HPDE6-E6E7 (cell line): ENCODE results near the gene JAK1.

Source experiments
- DNase-seq: peaks from one replicate; pipeline ENCODE4 v3.0.0; 2011; ENCODE audit warnings: missing footprints; ENCODE audit errors: extremely low spot score

Gene JAK1

DNA sequence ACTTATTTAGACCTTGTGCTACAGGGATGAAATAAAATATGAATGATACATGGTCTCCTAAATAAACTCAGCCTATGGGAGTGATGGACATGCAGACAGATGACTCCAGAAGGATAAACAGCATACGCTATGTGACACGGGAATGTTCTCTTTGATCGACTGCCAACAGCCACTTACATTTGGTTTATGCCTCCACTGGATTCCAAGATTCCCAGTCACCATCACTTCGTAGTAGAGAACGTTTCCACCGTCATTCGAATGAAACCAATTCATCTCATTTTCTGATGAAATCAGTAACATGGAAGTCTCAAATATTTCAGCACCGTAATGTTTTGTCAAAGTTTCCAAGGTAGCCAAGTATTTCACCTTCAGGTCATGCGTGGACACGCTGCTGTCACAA, 99.7 kb downstream of the JAK1 start:
- DNase-seq, result no peak

DNA sequence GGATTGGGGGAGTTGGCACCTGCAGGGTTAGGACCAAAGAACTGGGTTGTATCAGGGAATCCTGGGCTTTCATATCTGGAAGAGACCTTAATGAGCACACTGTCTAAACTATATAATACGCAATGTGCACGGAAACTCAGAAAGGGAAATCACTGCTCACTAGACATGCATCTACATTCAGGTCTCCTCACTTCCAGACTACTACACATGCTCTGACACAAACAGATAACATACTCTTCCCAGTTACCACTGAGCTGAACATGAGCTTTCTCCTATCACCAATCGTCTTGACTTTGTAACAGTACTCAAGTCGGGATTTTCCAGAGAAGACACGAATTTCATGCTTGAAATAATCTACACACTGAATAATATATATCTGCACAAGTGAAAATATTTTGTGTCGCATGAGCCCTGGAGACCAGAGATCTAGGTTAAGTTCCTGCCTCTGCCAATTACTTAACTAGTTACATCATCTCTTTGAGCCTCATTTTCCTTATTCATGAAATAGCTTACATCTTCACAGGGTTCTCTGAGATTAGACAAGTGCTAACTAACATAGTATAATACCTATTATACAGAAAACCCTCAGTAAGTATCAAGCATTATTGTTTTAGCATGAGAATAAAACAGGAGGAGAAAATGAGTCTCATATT, 101.1 kb downstream of the JAK1 start:
- no peak for DNase-seq

DNA sequence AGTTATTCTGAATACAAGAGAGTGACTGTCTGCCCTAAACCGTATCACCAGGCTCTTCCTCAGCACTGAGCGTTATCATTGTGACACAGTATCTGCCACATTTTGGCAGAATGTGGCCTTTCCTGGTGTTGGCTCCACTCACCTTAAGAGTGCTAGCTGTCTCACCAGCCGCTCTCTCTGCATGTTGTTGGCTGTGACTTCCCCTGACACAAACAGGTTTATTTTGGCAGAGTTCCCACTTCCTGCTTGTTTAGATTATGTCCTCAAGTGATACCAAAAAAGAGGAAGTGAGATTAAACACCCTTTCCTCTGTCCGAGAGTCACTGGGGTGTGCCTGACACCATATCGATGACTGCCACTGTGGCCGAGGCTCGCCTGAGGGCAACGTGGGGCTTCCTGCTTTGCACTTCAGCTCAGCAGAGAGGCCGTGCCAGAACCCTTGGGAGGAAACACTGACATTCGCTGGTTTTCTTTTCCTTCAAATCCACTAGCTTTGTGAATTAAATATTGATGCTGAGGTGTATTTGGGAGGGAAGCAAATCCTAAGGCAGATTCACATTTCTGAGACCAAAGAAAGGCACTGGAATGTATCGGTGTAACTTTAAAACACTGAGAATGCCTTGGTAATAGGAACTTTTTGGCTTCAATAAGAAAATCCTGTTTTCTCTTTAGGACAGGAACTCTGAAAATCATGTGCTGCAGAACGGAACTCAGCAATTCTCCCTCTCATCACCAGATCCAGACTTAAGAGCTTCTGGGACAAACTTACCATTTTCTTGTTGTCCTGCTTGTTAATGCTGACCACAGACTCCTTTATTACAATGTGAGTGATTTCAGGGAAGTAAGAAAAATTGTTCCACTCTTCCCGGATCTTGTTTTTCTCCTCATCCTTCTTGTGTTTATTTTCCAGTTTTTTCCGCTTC, 102.1 kb downstream of the JAK1 start:
- DNase-seq, result peak; percentile 31

DNA sequence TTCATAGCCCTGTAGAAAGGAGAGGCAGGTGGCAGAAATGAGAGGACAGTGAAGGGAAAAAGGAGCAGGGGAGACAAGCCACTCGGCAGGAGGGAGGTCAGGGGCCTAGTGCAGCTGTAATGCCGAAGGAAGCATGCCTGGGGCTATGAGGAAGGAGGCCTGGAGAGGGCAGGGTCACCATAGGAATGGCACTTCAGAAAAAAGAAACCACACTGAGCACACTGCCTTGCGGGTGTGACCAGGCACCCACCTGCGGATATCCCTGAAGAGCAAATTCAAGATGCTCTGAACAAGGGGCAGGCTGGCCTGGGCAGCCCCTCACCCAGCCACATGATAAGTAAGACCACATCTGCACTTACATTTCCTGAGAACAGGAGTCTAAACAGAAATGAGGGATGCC, 104.7 kb downstream of the JAK1 start:
- DNase-seq, result no peak

DNA sequence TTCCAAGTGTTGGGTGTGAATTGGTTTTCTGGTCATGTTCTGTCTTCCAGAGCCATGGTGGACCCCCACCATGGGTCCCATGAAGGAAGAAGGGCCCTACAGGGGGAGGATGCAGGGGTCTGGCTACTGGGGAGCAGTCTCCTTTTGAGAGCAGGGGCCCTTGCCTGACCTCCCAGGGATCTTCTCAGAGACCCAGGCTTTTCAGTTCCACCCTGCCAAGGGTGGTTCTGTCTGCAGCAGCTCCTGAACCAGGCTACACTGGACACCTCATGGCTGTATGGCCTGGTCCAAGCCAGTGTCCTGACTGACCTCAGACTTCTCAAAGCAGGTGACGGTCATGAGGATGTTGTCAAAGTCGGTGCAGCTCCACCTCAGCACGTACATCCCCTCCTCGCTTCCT, 109.0 kb downstream of the JAK1 start:
- no peak for DNase-seq

DNA sequence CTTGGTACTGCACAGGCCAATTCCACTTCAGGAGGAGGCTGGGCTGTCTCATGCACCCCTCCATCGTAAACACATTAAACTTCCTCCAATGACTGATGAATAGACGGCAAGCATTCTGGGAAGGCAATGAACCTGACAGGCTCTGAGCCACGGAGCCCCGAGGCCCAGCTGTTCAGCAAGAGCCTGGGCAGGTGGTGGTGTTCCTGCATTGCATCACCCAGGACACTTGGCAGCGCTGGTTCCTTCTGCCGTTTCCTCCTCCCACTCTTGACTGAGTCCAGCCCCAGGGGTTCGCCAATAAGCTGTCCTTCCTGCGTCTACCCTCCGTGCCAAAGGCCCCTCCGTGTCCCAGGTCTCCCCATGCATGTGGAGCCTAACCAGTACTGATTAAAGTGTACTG, 109.8 kb downstream of the JAK1 start:
- no peak for DNase-seq

DNA sequence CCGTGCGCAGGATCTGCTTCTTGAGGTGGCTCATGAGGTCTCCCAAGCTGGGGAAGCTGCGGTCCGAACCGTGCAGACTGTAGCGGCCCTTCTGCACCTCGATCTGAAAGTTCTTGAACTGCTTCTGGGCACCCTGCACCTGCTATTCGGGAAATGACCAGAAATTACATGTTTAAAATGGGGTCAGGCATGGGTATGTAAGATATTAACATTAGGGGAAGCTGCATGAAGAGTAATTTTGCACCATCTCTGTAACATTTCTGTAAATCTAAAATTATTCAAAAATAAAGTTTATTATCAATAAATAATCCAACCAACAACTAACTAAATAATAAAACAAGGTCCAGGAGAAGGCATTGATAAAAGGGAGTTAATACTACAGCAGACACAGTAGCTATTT, 110.8 kb downstream of the JAK1 start:
- no peak for DNase-seq

DNA sequence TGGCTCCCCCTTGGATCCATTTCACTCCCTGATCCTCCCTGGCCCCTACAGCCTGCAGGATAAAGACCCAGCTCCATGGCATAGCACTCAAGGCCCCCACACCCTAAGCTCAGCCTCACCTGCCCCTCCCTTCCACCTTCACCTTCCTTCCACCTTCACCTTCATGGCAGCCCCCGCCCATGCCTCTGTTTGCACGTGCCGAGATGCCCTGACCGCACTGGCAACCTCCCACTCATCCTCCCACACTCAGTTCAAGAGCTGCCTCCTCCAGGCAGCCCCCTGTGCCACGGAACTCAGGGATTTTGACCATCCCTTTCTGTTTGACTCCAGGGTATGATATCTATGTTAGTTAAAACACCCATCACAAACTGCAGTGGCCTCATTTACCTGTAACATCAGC, 111.7 kb downstream of the JAK1 start:
- DNase-seq, result no peak

DNA sequence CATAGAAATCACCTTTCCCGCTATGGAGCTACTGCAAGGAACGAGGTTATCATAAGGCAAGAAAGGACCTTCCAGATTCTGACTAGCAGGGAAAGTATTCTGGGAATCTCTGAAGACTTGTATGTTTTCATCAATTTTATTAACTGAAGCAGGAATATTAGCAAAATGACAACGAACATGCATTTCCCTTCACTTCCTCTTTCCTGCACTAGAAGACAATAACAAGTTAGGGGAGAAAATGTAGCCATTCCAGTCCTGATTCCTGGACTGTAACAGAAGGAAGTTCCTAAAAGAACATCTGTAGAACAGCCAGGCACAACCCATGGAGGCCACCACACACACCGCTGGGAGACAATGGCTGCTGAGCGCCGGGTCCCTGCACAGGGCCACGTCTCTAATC, 114.7 kb downstream of the JAK1 start:
- no peak for DNase-seq

DNA sequence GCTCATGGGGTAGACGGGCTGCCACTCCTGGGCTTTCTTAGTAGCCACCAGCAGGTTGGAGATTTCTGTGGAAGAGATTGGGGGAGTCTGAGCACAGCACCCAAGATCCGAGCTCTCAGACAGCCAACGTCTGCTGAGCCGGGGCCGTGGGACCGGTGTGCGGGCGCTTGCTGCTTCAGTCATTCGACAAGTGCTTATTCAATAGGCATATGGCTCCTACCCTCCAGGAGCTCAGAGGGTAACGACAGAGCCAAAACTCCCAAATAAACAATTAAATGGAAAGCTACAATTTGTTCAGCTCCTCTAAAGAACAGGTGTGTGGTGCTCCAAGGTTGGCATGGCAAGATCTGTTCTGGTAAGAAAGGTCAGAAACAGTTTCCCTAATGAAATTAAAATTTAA, 115.5 kb downstream of the JAK1 start:
- no peak for DNase-seq

DNA sequence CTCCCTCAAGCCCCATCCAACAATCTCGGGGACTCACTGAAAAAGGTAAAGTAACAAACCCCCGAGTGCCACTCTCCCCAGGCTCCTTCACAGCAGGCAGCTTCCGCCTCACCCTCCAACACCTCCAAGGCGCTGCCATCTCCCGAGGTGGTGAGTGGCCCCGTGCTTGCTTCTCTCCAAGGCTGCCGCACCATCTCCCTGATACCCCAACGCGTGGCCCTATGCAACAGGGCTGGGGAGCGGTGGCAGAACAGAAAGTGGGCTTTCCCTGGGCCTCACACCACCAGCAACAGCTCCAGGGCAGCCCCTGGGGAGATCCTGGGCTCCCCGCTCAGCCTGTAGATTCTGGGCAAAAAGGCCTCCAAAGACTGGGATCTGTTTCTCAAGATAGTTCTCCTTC, 116.4 kb downstream of the JAK1 start:
- DNase-seq, result no peak

DNA sequence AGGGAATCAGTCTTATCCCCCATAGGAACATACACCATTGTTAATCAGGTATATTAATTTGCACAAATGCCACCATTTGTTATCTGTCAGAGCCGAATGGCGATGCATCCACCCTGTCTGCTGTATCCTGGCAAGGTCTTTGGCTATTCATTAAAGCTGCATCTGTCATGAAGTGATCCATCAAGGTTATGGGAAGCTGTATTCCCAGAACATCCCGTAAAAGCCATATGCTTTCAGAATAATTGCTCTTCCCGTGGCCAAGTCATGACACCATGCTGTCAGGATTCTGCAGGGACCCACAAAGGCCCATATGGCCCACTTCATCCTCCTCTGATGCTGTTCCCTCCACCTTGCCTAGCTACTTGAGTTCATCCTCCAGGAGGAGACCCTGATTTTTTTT, 117.5 kb downstream of the JAK1 start:
- DNase-seq, result no peak

DNA sequence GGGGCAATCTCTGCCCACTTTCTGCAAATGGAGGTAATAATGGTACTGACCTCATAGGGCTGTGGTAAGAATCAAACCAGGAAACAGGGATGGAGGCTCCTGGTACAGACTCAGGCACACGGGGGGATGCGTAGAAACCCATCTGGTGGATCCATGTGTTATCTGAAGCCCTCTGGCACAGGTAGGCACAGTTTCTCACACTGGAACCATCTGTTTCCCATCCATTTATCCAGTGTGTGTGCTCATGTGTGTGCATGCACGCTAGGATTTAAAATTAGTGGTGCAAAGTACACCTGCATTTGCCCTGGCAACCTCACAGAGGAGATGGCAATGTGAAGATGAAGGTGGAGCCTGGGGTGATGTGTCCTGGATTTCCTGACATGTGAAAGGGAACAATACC, 118.2 kb downstream of the JAK1 start:
- DNase-seq, result no peak

DNA sequence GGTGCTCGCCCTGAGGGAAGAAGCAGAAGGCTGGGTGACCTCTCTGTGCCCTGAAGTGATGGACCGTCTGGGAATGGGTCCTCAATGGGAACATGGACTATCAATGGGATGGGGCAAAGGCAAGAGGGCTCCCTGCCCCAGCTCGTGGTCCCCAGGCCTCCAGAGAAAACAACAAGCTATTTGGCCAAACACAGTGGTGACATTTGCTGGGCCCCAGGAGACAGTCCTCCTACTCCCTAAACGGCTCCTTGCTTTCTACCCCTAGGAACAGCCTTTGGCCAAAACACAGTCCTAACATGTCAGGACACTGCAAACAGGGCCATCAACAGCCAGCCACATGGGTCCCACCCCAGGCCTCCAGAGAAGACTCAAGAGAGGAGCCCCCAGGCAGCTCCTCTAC, 118.7 kb downstream of the JAK1 start:
- no peak for DNase-seq

DNA sequence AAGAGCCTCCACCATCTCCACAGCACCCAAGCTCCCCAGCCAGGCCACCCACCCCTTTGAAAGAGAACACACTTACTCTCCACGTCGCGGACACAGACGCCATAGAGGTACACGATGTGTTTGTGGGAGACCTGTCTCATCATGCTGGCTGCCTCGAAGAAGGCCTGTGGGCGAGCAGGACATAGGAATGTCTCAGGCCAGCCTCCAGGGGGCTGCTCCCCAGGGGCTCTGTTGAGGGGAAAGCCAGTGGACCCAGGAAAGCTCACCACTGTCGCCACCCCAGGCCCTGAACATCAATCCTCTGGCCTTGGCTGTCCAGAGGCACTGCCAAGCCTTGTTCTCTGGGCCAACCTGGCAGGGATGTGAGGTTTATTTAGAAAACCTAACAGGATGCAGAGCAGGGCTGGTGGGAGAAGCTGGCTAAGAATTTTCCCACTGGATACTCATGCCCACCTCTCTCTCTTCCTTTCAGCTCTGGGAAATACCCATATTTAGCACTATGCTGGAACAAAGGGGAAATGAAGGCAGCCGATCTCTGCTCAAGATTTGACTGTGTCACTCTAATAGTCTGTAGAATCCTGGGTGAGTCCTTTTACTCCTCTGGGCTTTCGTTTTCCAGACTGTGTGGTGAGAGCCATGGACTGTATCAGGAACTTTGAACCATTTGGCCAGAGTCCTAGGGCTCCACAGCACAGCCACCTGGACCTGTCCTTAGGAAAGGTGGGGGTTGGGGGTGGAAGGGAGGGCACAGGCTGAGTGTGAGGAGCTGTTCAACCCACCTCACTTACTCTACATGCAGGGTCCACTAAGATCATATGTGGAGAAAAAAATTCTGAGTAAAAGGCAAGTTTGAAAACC, 119.5 kb downstream of the JAK1 start:
- DNase-seq, result no peak

DNA sequence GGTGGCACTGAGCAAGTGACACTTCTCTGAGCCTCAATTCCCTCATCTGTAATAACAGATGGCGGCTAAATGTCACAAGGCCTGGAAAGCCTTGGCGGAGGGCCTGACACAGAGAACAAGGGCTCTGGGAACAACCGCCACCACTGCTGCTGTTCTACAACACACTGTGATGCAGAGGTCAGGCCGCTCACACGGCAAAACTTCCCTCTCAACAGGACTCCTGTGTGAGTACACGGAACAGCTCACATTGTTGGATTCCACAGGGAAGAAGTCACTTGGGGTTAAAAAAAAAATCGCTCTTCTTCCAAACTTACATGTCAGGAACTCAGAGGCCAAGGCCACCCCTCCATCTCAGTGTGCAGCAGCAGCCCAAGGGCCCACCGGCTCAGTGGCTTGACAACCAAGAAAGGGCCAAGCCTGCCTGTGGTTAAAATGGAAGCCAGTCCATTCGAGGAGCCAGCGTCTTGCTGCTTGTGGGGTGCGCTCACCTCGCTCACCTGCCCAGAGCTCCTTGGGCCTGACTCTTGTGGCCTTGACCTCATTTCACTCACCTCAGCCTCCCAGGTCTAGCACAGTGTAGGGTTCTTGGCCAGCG, 120.4 kb downstream of the JAK1 start:
- DNase-seq, result no peak

DNA sequence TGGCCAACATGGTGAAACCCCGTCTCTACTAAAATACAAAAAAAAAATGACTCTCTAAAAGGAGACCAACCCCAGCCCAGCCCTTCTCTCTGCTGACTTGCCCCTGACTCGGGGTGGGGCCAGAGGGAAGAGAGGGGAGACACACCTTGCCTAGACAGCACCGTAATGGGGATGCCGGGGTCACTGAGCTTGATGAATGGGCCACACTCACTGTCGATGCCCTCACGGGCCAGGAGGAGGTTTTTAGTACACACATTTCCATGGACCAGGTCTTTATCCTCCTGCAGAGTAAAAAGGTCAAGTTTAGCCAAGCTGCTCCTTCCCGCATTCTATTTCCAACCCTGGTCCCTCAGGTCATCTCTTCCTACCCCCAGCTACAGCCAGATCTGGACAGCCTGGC, 121.7 kb downstream of the JAK1 start:
- no peak for DNase-seq

DNA sequence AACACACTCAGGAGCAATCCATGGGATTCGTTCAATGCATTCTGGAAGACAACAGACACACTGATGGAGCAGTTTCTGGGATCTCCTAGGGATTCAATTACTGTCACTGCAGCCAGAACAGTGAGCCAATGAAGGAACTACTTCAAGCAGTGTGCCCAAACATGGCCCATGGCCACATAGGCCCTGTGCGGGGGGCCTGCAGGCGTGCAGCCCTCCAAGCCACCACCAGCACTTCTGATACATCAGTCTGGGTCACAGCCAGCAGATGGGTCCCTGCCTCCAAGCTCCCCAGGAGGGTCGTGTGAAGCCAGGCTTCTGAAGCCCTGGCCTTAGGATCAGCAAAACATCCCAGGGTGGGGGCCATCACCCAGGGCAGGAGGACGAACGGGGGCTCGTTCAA, 122.2 kb downstream of the JAK1 start:
- DNase-seq, result no peak

DNA sequence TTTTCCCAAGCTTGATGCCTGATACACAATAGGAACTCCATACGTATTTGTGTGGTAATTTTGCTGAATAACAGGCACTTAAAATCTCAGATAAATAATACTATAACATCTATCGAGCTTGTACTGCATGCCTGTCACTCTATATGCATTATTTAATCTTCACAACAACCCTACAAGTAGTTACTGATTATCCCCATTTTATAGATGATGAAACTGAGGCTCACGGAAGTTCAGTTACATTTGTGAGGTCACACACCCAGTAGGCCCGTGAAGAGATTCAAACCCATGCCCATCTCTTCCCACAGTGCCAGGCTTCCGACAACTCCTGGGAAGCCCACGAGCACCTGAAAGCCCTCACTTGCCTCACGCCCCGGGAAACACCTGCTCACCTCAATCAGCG, 122.7 kb downstream of the JAK1 start:
- no peak for DNase-seq

DNA sequence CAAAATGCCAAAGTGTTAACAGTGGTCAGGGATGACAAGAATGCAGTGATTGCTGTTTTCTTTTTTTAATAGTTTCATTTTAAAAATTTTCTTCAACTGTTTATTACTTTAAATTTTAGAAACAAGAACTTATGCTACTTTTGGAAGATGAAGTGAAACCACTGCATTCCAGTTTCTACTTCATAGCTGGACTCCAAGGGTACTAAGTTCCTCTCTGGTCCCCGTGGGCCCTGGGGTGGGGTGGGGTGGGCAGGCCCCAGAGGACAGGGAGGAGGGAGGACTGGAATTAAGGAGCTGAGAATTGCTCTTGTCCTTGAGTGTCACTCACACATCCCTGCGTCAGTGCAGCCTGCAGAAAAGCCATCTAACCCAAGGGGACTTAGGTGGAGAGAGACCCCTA, 124.1 kb downstream of the JAK1 start:
- no peak for DNase-seq

DNA sequence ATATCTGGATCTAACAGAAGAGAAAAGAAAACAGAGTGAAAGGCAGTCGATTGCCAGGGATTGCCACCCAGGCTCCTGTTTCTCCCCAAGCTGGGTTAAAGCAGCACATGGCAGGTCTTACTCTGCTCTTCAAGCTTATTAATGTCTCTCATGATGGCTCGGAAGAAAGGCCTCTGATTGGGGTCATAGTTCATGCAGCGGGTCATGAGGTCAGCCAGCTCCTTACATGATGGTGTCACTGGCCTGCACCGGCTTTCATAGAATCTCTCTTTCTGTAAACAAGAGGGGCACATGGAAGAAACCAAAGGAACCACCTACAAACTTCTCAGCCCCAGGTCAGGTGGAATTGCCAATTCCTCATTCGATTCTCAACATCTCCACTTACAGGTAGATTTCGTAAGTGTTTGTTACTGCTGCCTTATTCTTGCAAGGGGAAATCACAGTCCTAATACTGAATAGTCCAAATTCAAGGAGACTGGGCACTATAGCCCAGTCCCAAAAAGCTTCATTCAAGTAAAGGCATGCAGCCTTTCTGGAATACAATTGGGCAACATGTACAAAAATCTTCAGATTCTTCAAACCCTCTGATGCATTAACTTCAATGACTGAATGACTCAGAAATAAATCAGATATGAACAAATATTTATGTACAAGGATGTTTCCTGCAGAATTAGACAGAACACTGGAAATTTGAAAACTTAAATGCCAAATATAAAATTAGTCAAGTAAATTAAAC, 124.9 kb downstream of the JAK1 start:
- no peak for DNase-seq
